H1 (cell line): ENCODE data around the gene DICER1. TPM values are rescaled to one million over a fixed set of nuclear protein-coding genes. Genes with fewer than 3 reads are reported as not detected.

ENCODE experiments used
- CTCF ChIA-PET: fragments of 300-600 bp; sonication (Branson Sonifier 250); formaldehyde crosslinking; loops from one replicate; lab custom pipeline; 2021; ENCODE audit not compliant: partially characterized antibody; lab: Charles Lee
- POLR2A ChIA-PET: fragments of 300-600 bp; sonication (Branson Sonifier 250); formaldehyde crosslinking; loops from one replicate; lab custom pipeline; 2021; ENCODE audit warnings: inconsistent platforms; ENCODE audit not compliant: partially characterized antibody; lab: Charles Lee
- DNase-seq, 2 experiments: peaks; one replicate each; pipeline versions ENCODE4 v3.0.0 to v3.0.0-alpha.2; 2010 to 2022; ENCODE audit warnings: low spot score in 2 of 2, low read depth in 1 of 2, mixed read lengths in 1 of 2
- FAIRE-seq: peaks from 2 replicates; lab custom pipeline; 2011; peaks lifted over from hg19 to GRCh38; lab: Jason Lieb, UNC
- H2AFZ ChIP-seq: 2 replicates; pipeline ENCODE4 v1.8.1; 2012; ENCODE audit warnings: low read length, inconsistent platforms
- H2AK5ac ChIP-seq: 2 replicates; pipeline ENCODE4 v1.6.1; 2013; ENCODE audit warnings: low read depth, low read length
- H2BK120ac ChIP-seq: replicated peaks from 2 replicates; pipeline ENCODE3; 2013; ENCODE audit warnings: low read depth, low read length, inconsistent platforms
- H2BK12ac ChIP-seq: 2 replicates; pipeline ENCODE4 v1.6.1; 2013; ENCODE audit warnings: low read depth, low read length
- H2BK15ac ChIP-seq: 2 replicates; pipeline ENCODE4 v1.6.1; 2013; ENCODE audit warnings: low read length
- H2BK20ac ChIP-seq: 2 replicates; pipeline ENCODE4 v1.6.1; 2013; ENCODE audit warnings: low read length
- H2BK5ac ChIP-seq: 2 replicates; pipeline ENCODE4 v1.6.1; 2013; ENCODE audit warnings: low read depth, low read length
- H3K14ac ChIP-seq: 2 replicates; pipeline ENCODE4 v1.6.1; 2013; ENCODE audit warnings: inconsistent platforms; ENCODE audit not compliant: insufficient read length
- H3K18ac ChIP-seq: 2 replicates; pipeline ENCODE4 v1.6.1; 2013; ENCODE audit warnings: low read length; ENCODE audit errors: extremely low read depth
- H3K23ac ChIP-seq: 2 replicates; pipeline ENCODE4 v1.6.1; 2013; ENCODE audit warnings: inconsistent platforms; ENCODE audit not compliant: insufficient read length
- H3K23me2 ChIP-seq: 2 replicates; pipeline ENCODE4 v1.6.1; 2013; ENCODE audit warnings: low read depth, low read length
- H3K27ac ChIP-seq: 2 replicates; pipeline ENCODE4 v1.6.1; 2011; ENCODE audit warnings: low read depth, low read length, inconsistent platforms
- H3K27me3 ChIP-seq, 4 experiments: replicated peaks in 1 of 4; 1 replicate in 1 of 4; 2 replicates in 3 of 4; pipeline versions ENCODE4 v1.6.1 to v1.8.1; 2011 to 2013; ENCODE audit warnings: low read length in 3 of 4, mild to moderate bottlenecking in 3 of 4, inconsistent platforms in 2 of 4, mixed read lengths in 2 of 4, moderate library complexity in 1 of 4; ENCODE audit not compliant: control insufficient read depth in 3 of 4, insufficient read depth in 3 of 4; ENCODE audit errors: extremely low read depth in 1 of 4
- H3K36me3 ChIP-seq, 4 experiments: 2 replicates each; pipeline versions ENCODE4 v1.6.1 to v1.8.1; 2011 to 2013; ENCODE audit warnings: mild to moderate bottlenecking in 4 of 4, low read length in 3 of 4, moderate library complexity in 2 of 4, control low read depth in 1 of 4, inconsistent platforms in 1 of 4; ENCODE audit not compliant: insufficient read depth in 4 of 4, control insufficient read depth in 2 of 4
- H3K4ac ChIP-seq: replicated peaks from 2 replicates; pipeline ENCODE3; 2013; ENCODE audit warnings: low read length, low read depth, mixed read lengths, inconsistent platforms; ENCODE audit not compliant: insufficient read length
- H3K4me1 ChIP-seq, 4 experiments: replicated peaks in 1 of 4; 1 replicate in 1 of 4; 2 replicates in 3 of 4; pipeline versions ENCODE4 v1.6.1 to v1.8.1; 2011 to 2013; ENCODE audit warnings: low read length in 3 of 4, inconsistent platforms in 2 of 4, mixed read lengths in 1 of 4; ENCODE audit not compliant: insufficient read depth in 4 of 4, control insufficient read depth in 3 of 4
- H3K4me2 ChIP-seq, 2 experiments: 2 replicates each; pipeline versions ENCODE4 v1.6.1 to v1.8.1; 2011 to 2013; ENCODE audit warnings: low read depth in 2 of 2, low read length in 2 of 2, control low read depth in 1 of 2, inconsistent platforms in 1 of 2, mild to moderate bottlenecking in 1 of 2; ENCODE audit not compliant: insufficient read depth in 1 of 2
- H3K4me3 ChIP-seq, 4 experiments: fragments of 200-600, 300-600 bp in 1 of 4; sonication (generic), shearing (Covaris generic), sonication (Bioruptor Twin) in 1 of 4; 2 replicates each; pipeline versions ENCODE4 v1.5.1 to v1.8.1; 2011 to 2016; ENCODE audit warnings: low read length in 4 of 4, low read depth in 3 of 4, control low read depth in 2 of 4, inconsistent platforms in 2 of 4, mild to moderate bottlenecking in 2 of 4, mixed read lengths in 1 of 4, moderate library complexity in 1 of 4; ENCODE audit not compliant: insufficient read depth in 2 of 4; ENCODE audit errors: extremely low read depth in 1 of 4
- H3K56ac ChIP-seq: replicated peaks from 2 replicates; pipeline ENCODE3; 2013; ENCODE audit warnings: low read depth, mild to moderate bottlenecking, mixed read lengths, low read length, inconsistent platforms; ENCODE audit not compliant: insufficient read length
- H3K79me1 ChIP-seq: 2 replicates; pipeline ENCODE4 v1.6.1; 2013; ENCODE audit warnings: low read depth, low read length, control low read depth
- H3K79me2 ChIP-seq, 2 experiments: 2 replicates each; pipeline versions ENCODE4 v1.6.1 to v1.8.1; 2012 to 2013; ENCODE audit warnings: low read length in 2 of 2, mild to moderate bottlenecking in 2 of 2, inconsistent platforms in 1 of 2; ENCODE audit not compliant: insufficient read depth in 2 of 2, control insufficient read depth in 1 of 2
- H3K9ac ChIP-seq, 4 experiments: replicated peaks in 1 of 4; 1 replicate in 1 of 4; 2 replicates in 3 of 4; pipeline versions ENCODE4 v1.6.1 to v1.8.1; 2011 to 2013; ENCODE audit warnings: low read depth in 3 of 4, low read length in 3 of 4, control low read depth in 2 of 4, mild to moderate bottlenecking in 2 of 4, moderate library complexity in 2 of 4, inconsistent platforms in 1 of 4; ENCODE audit errors: extremely low read depth in 1 of 4
- H3K9me3 ChIP-seq, 2 experiments: 2 replicates each; pipeline versions ENCODE4 v1.6.1 to v1.8.1; 2012 to 2013; ENCODE audit warnings: mild to moderate bottlenecking in 2 of 2, moderate library complexity in 2 of 2, control low read depth in 1 of 2, inconsistent platforms in 1 of 2, low read depth in 1 of 2, low read length in 1 of 2, mixed read lengths in 1 of 2; ENCODE audit not compliant: insufficient read depth in 2 of 2
- H4K20me1 ChIP-seq, 2 experiments: replicated peaks in 1 of 2; 2 replicates each; pipeline versions ENCODE3 to v1.8.1; 2011 to 2013; ENCODE audit warnings: inconsistent platforms in 2 of 2, low read length in 2 of 2, mild to moderate bottlenecking in 1 of 2; ENCODE audit not compliant: insufficient read depth in 2 of 2, control insufficient read depth in 1 of 2
- H4K5ac ChIP-seq: 2 replicates; pipeline ENCODE4 v1.6.1; 2013; ENCODE audit warnings: low read length, low read depth, mixed read lengths, inconsistent platforms; ENCODE audit not compliant: insufficient read length
- H4K8ac ChIP-seq: 2 replicates; pipeline ENCODE4 v1.8.0; 2013; ENCODE audit warnings: mild to moderate bottlenecking, moderate library complexity, low read length, inconsistent platforms; ENCODE audit not compliant: insufficient read depth; ENCODE audit errors: extremely low read depth
- H4K91ac ChIP-seq: replicated peaks from 2 replicates; pipeline ENCODE3; 2013; ENCODE audit warnings: low read length, mixed read lengths, inconsistent platforms; ENCODE audit not compliant: insufficient read length
- BCL11A ChIP-seq, 2 experiments: IDR thresholded peaks; one replicate each; pipeline ENCODE4 v1.6.1; 2011; ENCODE audit warnings: low read depth in 2 of 2, low read length in 2 of 2, mild to moderate bottlenecking in 2 of 2
- CTBP2 ChIP-seq: IDR thresholded peaks from 2 replicates; pipeline ENCODE4 v1.7.0; 2011; ENCODE audit warnings: borderline replicate concordance, mild to moderate bottlenecking, moderate library complexity, mixed read lengths, low read length; ENCODE audit not compliant: insufficient read depth, insufficient read length
- KDM1A ChIP-seq: fragments of 200-600, 300-600 bp; sonication (generic); IDR thresholded peaks from 2 replicates; pipeline ENCODE4 v1.7.1; 2016; ENCODE audit warnings: mild to moderate bottlenecking, low read length, borderline replicate concordance
- KDM5A ChIP-seq: fragments of 200-600 bp; IDR thresholded peaks from 2 replicates; pipeline ENCODE4 v1.7.1; 2012; ENCODE audit warnings: mild to moderate bottlenecking, low read length, inconsistent platforms, mixed read lengths
- RAD21 ChIP-seq, 2 experiments: IDR thresholded peaks in 1 of 2; conservative IDR thresholded peaks in 1 of 2; 2 replicates each; pipeline ENCODE4 v1.6.1; 2011; ENCODE audit warnings: low read depth in 2 of 2, low read length in 2 of 2, improper control_type of control experiment in 1 of 2, inconsistent platforms in 1 of 2, mild to moderate bottlenecking in 1 of 2, moderate library complexity in 1 of 2
- RFX5 ChIP-seq: IDR thresholded peaks from 2 replicates; pipeline ENCODE4 v1.6.1; 2011; ENCODE audit warnings: low read depth, low read length, improper control_type of control experiment, borderline replicate concordance
- RNF2 ChIP-seq: fragments of 200-900, 300-1000 bp; sonication (generic); IDR thresholded peaks from 2 replicates; pipeline ENCODE4 v1.7.1; 2016; ENCODE audit warnings: borderline replicate concordance, low read depth, mild to moderate bottlenecking, antibody characterized with exemption, low read length; ENCODE audit not compliant: poor library complexity, severe bottlenecking; ENCODE audit errors: missing control alignments
- SIRT6 ChIP-seq: IDR thresholded peaks from one replicate; pipeline ENCODE4 v1.7.1; 2012; ENCODE audit warnings: low read length, inconsistent platforms
- SP2 ChIP-seq: IDR thresholded peaks from 2 replicates; pipeline ENCODE4 v1.6.1; 2012; ENCODE audit warnings: mild to moderate bottlenecking, low read length, inconsistent platforms
- WGBS, 2 experiments: shearing (Covaris generic) in 1 of 2; methylation state at CpG; one replicate each; pipeline versions ENCODE4 v1.1.6 to v1.1.7; 2013 to 2015; ENCODE audit warnings: low lambda C conversion rate in 2 of 2, mixed read lengths in 2 of 2, inconsistent platforms in 1 of 2, low coverage in 1 of 2, missing lambda C conversion rate in 1 of 2; ENCODE audit not compliant: insufficient replicate concordance in 2 of 2, insufficient coverage in 1 of 2, insufficient read length in 1 of 2; ENCODE audit errors: extremely low coverage in 1 of 2, missing lambda C conversion rate in 1 of 2; 5-methylcytosine and 5-hydroxymethylcytosine counted together
- polyA plus RNA-seq, 7 experiments: library from polyadenylated mRNA; depleted of rRNA in 3 of 7; stranded (reverse) in 5 of 7; unstranded in 2 of 7; fragments of >200 nt in 5 of 7; fragments of 200-250 nt in 2 of 7; gene quantifications; 1 replicate in 5 of 7; 2 replicates in 1 of 7; 4 replicates in 1 of 7; pipeline versions ENCODE4 v1.2.1 to v1.2.3, GENCODE V29; 2011 to 2013; ENCODE audit warnings: missing spikeins in 2 of 7, mixed read lengths in 2 of 7
- total RNA-seq: library from RNA; stranded (reverse); fragmentation: NEBNext Ultra II Directional; extraction: Animal tissue kit (Norgen Biotek cat#: 25700); gene quantifications from 2 replicates; pipeline ENCODE4 v1.2.1, GENCODE V29; 2021
- TF ChIP-seq, protein P1 (sequence below): IDR thresholded peaks from 2 replicates; pipeline ENCODE4 v1.6.1; 2011; ENCODE audit warnings: low read depth, mild to moderate bottlenecking, low read length; ENCODE audit not compliant: insufficient read depth
- TF ChIP-seq, protein P2 (sequence below): IDR thresholded peaks from 2 replicates; pipeline ENCODE4 v1.6.1; 2012; ENCODE audit warnings: low read length, inconsistent platforms

Gene DICER1
- total and polyA plus RNA-seq, 2 of the 8 experiments (the other 6 are each of a cell fraction or from before 2014, with no cell fraction given), result 11.9 to 61.8 TPM

DNA sequence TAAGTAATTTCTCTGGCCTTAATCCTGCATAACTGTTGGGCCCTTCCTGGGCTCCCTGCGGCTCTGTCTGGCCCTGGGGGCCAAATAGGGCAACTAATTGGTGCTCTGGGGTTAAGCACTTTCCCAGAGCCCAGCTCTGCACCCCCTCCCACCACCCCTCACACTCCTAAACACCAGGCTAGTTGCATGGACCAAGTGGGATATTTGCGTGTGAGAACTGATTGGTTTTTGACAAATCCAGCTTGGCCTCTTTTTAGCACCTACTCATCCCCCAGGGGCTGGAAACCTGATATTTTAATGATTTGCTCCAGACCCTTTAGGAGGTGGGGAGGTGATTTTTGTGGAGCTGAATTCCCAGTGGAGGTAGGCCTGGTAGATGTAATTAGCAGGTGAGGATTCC, 91.9 kb downstream of the DICER1 start:
- Histone ChIP-seq H3K27me3 (no peaks in the 10 kb centered on the region; a peak in 1 of 7 replicates), H2AK5ac (no peak overlapping the region), H2BK20ac (no peak overlapping the region), H4K91ac (no peak overlapping the region), H4K8ac (no peak overlapping the region), H3K4ac (no peak overlapping the region), H4K20me1 (peaks cover 0 to 7% of the 10 kb centered on the region in 2 experiments), H3K14ac (no peak overlapping the region), H2AFZ (no peak overlapping the region), H3K23me2 (peaks cover 8% of the 10 kb centered on the region; the same call in 1 of the 2 replicates), H2BK15ac (no peak overlapping the region), H3K79me2 (no peaks in the 10 kb centered on the region), H2BK5ac (no peak overlapping the region), H2BK120ac (no peak overlapping the region), H3K4me1 (no peaks in the 10 kb centered on the region), H4K5ac (no peak overlapping the region), H3K4me2 (no peak overlapping the region; a peak in 1 of 4 replicates), H3K18ac (no peak overlapping the region), H3K9ac (no peak overlapping the region), H3K23ac (no peak overlapping the region), H3K36me3 (no peaks in the 10 kb centered on the region), H3K4me3 (no peak overlapping the region), H3K9me3 (no peaks in the 10 kb centered on the region), H2BK12ac (no peak overlapping the region), H3K27ac (no peak overlapping the region), H3K56ac (no peak overlapping the region), H3K79me1 (no peaks in the 10 kb centered on the region)
- DNase-seq (no peak), FAIRE-seq (no peak)
- ChIA-PET POLR2A (no interaction called here), CTCF (interaction anchor here (2.2 kb wide), 1 partner anchor 9 kb away, joined by 4 read pairs; no protein-coding TSS in a partner anchor)
- whole genome bisulfite sequencing, 2 experiments, result 61% methylated on average over 2 of the region's 2 CpGs; no CpG with 5 or more reads in 1 of the 2 experiments
- TF ChIP-seq SIRT6, result no peak
- TF ChIP-seq KDM5A, result no peak
- no peak for TF ChIP-seq RNF2
- TF ChIP-seq KDM1A, result no peak
- no peak for TF ChIP-seq RFX5
- TF ChIP-seq BCL11A (IDR thresholded peaks at IDR 0.05; ENCODE audit: low read depth in 2 of 2, low read length in 2 of 2), result no peak
- no peak for TF ChIP-seq RAD21 (IDR thresholded peaks at IDR 0.05 in 1 of 2, conservative IDR thresholded peaks at IDR 0.05 in 1 of 2; ENCODE audit: low read depth in 2 of 2, low read length in 2 of 2)
- TF ChIP-seq, protein P1, sequence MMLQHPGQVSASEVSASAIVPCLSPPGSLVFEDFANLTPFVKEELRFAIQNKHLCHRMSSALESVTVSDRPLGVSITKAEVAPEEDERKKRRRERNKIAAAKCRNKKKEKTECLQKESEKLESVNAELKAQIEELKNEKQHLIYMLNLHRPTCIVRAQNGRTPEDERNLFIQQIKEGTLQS, result no peak
- TF ChIP-seq SP2, result no peak
- TF ChIP-seq, protein P2, sequence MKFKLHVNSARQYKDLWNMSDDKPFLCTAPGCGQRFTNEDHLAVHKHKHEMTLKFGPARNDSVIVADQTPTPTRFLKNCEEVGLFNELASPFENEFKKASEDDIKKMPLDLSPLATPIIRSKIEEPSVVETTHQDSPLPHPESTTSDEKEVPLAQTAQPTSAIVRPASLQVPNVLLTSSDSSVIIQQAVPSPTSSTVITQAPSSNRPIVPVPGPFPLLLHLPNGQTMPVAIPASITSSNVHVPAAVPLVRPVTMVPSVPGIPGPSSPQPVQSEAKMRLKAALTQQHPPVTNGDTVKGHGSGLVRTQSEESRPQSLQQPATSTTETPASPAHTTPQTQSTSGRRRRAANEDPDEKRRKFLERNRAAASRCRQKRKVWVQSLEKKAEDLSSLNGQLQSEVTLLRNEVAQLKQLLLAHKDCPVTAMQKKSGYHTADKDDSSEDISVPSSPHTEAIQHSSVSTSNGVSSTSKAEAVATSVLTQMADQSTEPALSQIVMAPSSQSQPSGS, result no peak
- TF ChIP-seq CTBP2, result no peak
